Activated gamma-delta T cell treated with anti-CD3 and anti-CD28 coated beads, Interleukin-2, amount 50 U/mL, for 16 hours (primary cell): ENCODE results near the gene ZSWIM5.
"Not testable (repeated sequence)": the region's sequence is repeated elsewhere in the genome, so short reads cannot be mapped to it uniquely, and the experiment has no call there.

Experiments used
- DNase-seq: peaks from one replicate; pipeline ENCODE4 v3.0.0-alpha.2; 2020; ENCODE audit warnings: low read depth

The ZSWIM5 gene

GRCh38 chr1:45200906-45201500 is 5.4 kb downstream of the ZSWIM5 start:
- DNase-seq = no peak

GRCh38 chr1:45200435-45200834 is 6.0 kb downstream of the ZSWIM5 start:
- no peak for DNase-seq

GRCh38 chr1:45198185-45198584 is 8.2 kb downstream of the ZSWIM5 start:
- no peak for DNase-seq

DNA sequence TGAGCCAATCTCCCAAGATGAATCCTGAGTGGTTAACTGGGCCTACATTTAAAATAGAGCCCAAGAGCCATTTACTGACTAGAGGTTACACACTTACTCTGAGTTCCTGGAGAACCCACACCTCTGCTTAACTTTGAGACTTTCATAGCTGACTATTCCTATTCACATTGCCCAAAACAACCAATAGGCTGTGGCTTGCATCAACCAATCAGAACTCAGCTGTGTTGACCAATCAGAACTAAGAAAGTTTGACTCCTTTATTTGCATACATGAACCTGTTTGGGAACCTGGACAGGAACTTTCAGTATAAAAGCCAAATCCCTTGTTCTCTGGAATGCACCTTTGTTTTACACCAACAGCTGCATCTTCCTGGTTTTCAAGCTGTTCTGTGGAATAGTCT is 9.5 kb downstream of the ZSWIM5 start:
- DNase-seq = no peak

DNA sequence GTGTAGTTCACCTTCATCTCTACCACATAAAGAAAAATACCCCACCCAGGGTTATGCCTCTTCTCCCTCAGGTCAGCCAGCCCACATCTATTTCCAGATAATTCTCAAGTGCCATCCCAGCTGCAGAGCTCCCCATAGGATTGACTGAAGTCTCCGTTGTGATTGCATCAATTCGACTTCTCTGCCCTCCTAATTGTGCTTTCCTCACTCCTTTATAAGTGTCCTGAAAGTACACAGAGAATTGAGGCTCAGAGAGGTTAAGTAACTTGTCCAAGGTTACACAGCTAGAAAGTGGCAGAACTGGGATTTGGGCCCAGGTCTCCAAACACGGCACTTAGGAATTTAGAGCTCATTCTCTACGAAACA is 15.0 kb downstream of the ZSWIM5 start:
- DNase-seq = no peak

DNA sequence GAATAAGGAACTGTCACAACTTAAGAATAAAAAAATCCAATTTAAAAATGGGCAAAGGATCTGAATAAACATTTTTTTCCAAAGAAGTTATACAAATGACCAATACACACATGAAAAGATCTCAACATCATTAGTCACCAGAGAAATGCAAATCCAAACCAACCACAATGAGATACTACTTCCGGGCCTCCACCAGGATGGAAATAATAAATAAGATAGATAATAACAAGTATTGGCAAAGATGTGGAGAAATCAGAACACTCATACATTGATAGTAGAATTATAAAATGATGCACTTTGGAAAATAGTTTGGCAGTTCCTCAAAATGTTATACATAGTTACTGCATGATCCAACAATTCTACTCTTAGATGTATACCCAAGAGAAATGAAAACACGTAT is 18.7 kb downstream of the ZSWIM5 start:
- DNase-seq = no peak

- DNase-seq = not testable (repeated sequence)
Observed at GRCh38 chr1:45179918-45180519, 26.4 kb downstream of the ZSWIM5 start.

DNA sequence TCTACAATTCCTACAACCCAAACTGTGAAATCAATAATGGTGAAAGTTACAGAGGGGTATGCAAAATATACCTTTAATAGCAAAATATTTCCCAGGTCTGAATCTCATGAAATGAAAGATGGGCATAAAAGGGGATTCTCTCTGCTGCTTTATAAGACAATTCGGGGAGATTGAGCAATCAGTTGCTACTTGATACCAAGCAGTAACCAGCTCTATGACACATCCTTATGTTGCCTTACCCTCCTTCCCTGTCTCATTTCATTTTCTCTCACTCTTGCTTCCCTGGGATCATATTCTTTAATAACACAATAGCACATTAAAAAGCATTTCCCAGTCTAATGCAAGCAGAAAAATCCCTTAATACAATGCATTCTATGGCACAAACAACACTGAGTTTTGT is 29.0 kb downstream of the ZSWIM5 start:
- DNase-seq = no peak

- DNase-seq = no peak
Observed at GRCh38 chr1:45172764-45173163, 33.6 kb downstream of the ZSWIM5 start.

DNA sequence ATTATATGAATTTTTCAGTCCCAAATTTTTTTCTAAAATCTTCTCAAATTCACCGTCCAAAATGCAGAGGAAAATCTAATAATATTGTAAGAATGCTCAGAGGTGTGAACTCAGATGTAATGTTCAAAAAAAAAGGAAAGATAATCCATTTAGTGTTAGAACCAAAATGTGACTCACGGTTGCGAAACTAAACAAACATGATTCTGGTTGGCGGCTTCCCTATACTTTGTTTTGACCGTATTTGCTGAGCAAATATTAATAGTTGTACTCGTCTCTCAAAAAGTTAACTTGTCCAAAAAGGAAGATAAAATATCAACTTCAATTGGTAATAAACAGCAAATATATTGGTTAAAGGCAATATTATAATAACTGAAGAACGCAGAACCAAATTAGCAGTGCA is 34.4 kb downstream of the ZSWIM5 start:
- DNase-seq = no peak

GRCh38 chr1:45171575-45171974 is 34.8 kb downstream of the ZSWIM5 start:
- DNase-seq = no peak

DNA sequence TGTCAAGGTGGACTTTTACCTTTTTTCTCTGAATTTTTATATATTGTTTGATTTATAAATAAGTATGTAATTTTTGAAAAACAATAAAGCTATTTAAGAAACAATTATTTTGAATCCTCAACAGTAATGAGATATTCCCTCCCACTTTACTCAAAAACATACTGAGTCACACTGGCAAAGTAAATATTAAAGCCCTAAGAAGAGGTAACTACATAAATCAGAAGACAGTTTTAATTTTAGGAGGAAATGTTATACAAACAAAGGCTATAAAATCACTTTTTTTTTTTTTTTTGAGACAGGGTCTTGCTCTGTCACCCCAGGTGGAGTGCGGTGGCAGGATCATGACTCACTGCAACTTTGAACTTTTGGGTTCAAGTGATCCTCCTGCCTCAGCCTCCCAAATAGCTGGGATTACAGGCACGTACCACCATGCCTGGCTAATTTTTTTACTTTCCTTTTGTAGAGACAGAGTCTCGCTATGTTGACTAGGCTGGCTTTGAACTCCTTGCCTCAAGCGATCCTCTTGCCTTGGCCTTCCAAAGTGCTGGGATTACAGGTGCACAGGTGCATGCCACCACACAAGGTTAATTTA is 36.2 kb downstream of the ZSWIM5 start:
- no peak for DNase-seq

DNA sequence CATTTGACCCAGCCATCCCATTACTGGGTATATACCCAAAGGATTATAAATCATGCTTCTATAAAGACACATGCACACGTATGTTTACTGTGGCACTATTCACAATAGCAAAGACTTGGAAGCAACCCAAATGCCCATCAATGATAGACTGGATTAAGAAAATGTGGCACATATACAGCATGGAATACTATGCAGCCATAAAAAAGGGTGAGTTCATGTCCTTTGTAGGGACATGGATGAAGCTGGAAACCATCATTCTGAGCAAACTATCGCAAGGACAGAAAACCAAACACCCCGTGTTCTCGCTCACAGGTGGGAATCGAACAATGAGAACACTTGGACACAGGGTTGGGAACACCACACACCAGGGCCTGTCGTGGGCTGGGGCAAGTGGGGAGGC is 38.5 kb downstream of the ZSWIM5 start:
- DNase-seq = not testable (repeated sequence)

DNA sequence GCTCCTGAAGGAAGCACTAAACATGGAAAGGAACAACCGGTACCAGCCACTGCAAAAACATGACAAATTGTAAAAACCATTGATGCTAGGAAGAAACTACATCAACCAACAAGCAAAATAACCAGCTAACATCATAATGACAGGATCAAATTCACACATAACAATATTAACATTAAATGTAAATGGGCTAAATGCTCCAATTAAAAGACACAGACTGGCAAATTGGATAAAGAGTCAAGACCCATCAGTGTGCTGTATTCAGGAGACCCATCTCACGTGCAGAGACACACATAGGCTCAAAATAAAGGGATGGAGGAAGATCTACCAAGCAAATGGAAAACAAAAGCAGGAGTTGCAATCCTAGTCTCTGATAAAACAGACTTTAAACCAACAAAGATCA is 42.1 kb downstream of the ZSWIM5 start:
- DNase-seq = not testable (repeated sequence)

- DNase-seq = not testable (repeated sequence)
Observed at GRCh38 chr1:45163111-45163510, 43.3 kb downstream of the ZSWIM5 start.

DNA sequence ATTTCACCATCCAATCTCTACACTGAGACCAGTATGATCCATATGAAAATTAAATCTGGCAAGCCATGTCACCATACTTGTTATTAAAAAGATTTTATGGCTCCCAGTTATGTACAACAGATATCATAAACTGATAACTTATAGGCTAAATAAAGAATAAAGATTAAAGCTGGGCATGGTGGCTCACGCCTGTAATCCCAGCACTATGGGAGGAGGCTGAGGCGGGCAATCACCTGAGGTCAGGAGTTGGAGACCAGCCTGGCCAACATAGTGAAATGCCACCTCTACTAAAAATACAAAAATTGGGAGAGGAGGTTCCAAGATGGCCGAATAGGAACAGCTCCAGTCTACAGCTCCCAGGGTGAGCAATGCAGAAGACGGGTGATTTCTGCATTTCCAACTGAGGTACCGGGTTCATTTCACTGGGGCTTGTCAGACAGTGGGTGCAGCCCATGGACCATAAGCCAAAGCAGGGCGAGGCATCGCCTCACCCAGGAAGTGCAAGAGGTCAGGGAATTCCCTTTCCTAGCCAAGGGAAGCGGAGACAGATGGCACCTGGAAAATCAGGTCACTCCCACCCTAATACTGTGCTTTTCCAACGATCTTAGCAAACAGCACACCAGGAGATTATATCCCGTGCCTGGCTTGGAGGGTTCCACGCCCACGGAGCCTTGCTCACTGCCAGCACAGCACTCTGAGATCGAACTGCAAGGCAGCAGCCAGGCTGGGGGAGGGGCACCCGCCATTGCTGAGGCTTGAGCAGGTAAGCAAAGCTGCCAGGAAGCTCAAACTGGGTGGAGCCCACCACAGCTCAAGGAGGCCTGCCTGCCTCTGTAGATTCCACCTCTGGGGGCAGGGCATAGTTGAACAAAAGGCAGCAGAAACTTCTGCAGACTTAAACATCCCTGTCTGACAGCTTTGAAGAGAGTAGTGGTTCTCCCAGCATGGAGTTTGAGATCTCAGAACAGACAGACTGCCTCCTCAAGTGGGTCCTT is 44.1 kb downstream of the ZSWIM5 start:
- not testable (repeated sequence) for DNase-seq

DNA sequence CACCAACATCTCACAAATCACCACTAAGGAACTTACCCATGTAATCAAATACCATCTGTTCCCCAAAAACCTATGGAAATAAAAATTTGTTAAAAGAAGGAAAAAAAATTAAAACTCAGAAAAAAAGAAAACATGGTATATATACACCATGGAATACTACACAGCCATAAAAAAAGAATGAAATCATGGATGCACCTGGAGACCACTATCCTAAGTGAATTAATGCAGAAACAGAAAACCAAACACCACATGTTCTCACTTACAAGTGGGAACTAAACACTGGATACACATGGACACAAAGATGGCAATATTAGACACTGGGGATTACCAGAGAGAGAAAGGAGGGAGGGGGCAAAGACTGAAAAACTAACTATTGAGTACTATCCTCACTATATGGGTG is 50.4 kb downstream of the ZSWIM5 start:
- no peak for DNase-seq

DNA sequence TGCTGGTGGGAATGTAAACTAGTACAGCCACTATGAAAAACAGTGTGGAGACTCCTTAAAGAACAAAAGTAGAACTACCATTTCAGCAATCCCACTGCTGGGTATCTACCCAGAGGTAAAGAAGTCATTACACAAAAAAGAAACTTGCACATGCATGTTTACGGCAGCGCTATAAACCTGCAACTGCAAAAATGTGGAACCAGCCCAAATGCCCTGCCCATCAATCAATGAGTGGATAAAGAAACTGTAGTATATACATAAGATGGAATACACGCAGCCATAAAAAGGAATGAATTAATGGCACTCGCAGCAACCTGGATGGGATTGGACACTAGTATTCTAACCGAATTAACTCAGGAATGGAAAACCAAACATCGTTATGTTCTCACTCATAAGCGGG is 51.0 kb downstream of the ZSWIM5 start:
- DNase-seq = no peak

GRCh38 chr1:45152126-45152525 is 54.3 kb downstream of the ZSWIM5 start:
- DNase-seq = no peak

GRCh38 chr1:45148209-45148825 is 58.1 kb downstream of the ZSWIM5 start:
- DNase-seq = no peak

GRCh38 chr1:45146833-45147232 is 59.6 kb downstream of the ZSWIM5 start:
- no peak for DNase-seq
